ENCODE measurements around the gene HSP90AB1. TPM values are rescaled to one million over a fixed set of nuclear protein-coding genes. Genes with fewer than 3 reads are reported as not detected.

Gene HSP90AB1
- total and polyA plus RNA-seq, 11 donors = 375 to 1,040 (median 857) TPM

DNA sequence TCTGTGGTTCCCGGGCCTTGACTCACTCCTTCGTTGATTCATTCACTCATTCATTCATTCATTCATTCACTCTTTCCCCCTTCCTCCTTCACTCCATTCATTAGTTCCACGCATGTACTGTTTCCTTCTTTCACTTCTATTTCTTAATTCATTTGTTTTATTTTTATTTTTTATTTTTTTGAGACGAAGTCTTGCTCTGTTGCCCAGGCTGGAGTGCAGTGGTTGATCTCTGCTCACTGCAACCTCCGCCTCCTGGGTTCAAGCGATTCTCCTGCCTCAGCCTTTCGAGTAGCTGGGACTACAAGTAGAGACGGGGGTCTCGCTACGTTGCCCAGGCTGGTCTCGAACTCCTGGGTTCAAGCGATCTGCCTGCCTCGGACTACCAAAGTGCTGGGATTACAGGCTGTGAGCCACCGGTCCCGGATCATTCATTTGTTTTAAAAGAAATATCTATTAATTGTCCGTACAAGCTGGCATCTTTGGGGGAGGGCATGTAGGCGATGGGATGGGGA is 18.9 kb downstream of the HSP90AB1 start:
- peak overlapping the region in 10 of 12 donors; percentile 61 to 93 (median 80) for H3K27ac ChIP-seq
- H3K4me1 ChIP-seq = peaks cover 0 to 45% (median 26%) of the 10 kb centered on the region in 12 donors
- H3K4me3 ChIP-seq = peak overlapping the region in 11 of 12 donors; percentile 60 to 96 (median 81)
- H3K27me3 ChIP-seq = peaks cover 0 to 20% (median 12%) of the 10 kb centered on the region in 9 donors
- no peaks in the 10 kb centered on the region for H3K9me3 ChIP-seq
- WGBS, 4 donors = 65 to 69% (median 68%) methylated on average over 17 of the region's 17 CpGs
- ATAC-seq (no peak), DNase-seq (no peak)
- peaks cover 0 to 16% (median 0%) of the 10 kb centered on the region in 9 donors for H3K36me3 ChIP-seq
- intact Hi-C loops (cut with DNase I) = loop anchor here in 7 of 10 donors (5.0 to 10.0 kb wide), 5 partner anchors 37 to 189 kb away; partner anchors contain the start of gene AARS2 (in 1 of the 7)
- no peak for TF ChIP-seq POLR2A (IDR thresholded peaks at IDR 0.05)
- TF ChIP-seq, protein P1, sequence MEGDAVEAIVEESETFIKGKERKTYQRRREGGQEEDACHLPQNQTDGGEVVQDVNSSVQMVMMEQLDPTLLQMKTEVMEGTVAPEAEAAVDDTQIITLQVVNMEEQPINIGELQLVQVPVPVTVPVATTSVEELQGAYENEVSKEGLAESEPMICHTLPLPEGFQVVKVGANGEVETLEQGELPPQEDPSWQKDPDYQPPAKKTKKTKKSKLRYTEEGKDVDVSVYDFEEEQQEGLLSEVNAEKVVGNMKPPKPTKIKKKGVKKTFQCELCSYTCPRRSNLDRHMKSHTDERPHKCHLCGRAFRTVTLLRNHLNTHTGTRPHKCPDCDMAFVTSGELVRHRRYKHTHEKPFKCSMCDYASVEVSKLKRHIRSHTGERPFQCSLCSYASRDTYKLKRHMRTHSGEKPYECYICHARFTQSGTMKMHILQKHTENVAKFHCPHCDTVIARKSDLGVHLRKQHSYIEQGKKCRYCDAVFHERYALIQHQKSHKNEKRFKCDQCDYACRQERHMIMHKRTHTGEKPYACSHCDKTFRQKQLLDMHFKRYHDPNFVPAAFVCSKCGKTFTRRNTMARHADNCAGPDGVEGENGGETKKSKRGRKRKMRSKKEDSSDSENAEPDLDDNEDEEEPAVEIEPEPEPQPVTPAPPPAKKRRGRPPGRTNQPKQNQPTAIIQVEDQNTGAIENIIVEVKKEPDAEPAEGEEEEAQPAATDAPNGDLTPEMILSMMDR (IDR thresholded peaks at IDR 0.05) = no peak

DNA sequence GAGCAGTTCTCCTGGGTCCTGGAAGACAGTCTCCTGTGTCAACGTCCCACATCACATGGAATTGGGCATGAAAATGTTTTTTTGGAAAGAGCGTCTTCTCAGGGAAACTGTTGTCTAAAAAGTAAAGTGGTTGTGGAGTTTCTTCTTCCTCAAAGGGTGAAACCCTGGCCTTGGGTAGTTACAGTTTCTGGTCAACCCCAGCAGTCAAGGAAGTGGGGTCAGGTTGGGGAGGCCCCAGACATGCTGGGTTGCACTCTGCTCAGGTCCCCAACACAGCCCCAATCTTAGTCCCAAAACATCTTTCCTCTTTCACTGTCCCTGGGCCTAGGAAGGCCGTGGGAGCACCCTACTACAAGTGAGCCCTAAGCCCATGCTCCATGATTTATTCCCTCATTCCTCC is 19.4 kb downstream of the HSP90AB1 start:
- intact Hi-C loops (cut with DNase I) = loop anchor here in 7 of 10 donors (5.0 to 10.0 kb wide), 5 partner anchors 36 to 188 kb away; partner anchors contain the start of gene AARS2 (in 1 of the 7)
- Histone ChIP-seq H3K4me3 (no peak overlapping the region), H3K4me1 (peaks cover 0 to 44% (median 26%) of the 10 kb centered on the region in 12 donors), H3K9me3 (no peaks in the 10 kb centered on the region), H3K36me3 (peaks cover 0 to 10% (median 0%) of the 10 kb centered on the region in 9 donors), H3K27ac (peak overlapping the region in 1 of 12 donors; percentile 93), H3K27me3 (peaks cover 0 to 25% (median 15%) of the 10 kb centered on the region in 9 donors)
- no peak for DNase-seq
- WGBS, 4 donors = 72 to 87% (median 75%) methylated on average over 3 of the region's 3 CpGs
- TF ChIP-seq POLR2A (IDR thresholded peaks at IDR 0.05) = no peak
- TF ChIP-seq, protein P1 (IDR thresholded peaks at IDR 0.05) = no peak
- no peak for ATAC-seq

DNA sequence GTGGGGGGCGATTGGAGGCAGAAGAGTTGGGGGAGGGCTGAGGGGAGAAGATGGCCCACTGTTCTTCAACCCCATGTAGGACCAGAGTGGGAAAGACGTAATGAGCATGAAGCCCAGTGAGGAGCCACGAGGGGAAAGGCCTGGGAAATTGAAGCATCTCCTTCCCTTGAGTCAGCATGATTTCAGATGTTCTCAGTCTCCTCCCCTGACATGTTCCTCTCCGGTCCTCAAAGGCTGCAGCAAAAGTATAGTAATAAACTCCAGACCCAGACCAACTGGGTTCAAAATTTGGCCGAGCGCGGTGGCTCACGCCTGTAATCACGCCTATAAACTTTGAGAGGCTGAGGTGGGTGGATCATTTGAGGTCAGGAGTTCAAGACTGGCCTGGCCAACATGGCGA is 20.4 kb downstream of the HSP90AB1 start:
- WGBS, 4 donors = 68 to 72% (median 69%) methylated on average over 10 of the region's 10 CpGs
- DNase-seq = no peak
- H3K27ac ChIP-seq = no peak overlapping the region
- no peak overlapping the region for H3K4me3 ChIP-seq
- peaks cover 0 to 44% (median 25%) of the 10 kb centered on the region in 12 donors for H3K4me1 ChIP-seq
- intact Hi-C loops (cut with DNase I) = loop anchor here in 7 of 10 donors (5.0 to 10.0 kb wide), 5 partner anchors 35 to 188 kb away; partner anchors contain the start of gene AARS2 (in 1 of the 7)
- TF ChIP-seq, protein P1 (IDR thresholded peaks at IDR 0.05) = no peak
- no peak for TF ChIP-seq POLR2A (IDR thresholded peaks at IDR 0.05)
- H3K36me3 ChIP-seq = peaks cover 0 to 1% (median 0%) of the 10 kb centered on the region in 9 donors
- ATAC-seq = no peak
- no peaks in the 10 kb centered on the region for H3K9me3 ChIP-seq
- peaks cover 4 to 34% (median 22%) of the 10 kb centered on the region in 9 donors for H3K27me3 ChIP-seq

DNA sequence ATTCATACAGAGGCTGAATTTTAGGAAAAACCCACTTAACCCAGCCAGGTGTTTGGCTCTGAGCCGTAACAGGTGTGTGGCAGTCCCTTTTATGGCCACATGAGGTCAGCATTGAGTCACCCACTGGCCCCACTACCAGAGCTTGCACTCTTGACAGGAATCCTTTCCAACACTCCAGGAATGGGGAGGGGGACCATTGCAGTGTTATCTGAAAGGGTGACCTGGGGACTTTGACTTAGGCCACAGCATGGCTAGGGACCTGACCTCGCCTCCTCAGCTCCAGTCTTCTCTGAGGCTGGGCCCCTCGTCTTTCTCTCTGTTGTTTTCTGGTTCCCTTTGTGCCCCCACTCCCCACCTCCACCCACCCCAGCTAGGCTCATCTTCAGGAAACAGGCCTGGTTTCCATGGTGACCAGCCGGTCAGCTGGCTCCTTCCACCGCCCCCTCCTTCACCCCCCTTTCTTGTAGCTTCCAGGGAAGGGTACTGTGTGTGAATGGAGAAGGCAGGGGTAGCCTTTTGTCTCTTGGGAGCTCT is 21.3 kb downstream of the HSP90AB1 start:
- H3K4me1 ChIP-seq = peaks cover 0 to 36% (median 17%) of the 10 kb centered on the region in 12 donors
- DNase-seq (no peak), ATAC-seq (no peak)
- H3K36me3 ChIP-seq = no peaks in the 10 kb centered on the region
- 28 to 38% (median 33%) methylated on average over 5 of the region's 5 CpGs for WGBS, 4 donors
- TF ChIP-seq, protein P1 (IDR thresholded peaks at IDR 0.05) = peak; percentile 77 to 95 (median 88)
- no peak for TF ChIP-seq POLR2A (IDR thresholded peaks at IDR 0.05)
- peaks cover 5 to 43% (median 30%) of the 10 kb centered on the region in 9 donors for H3K27me3 ChIP-seq
- H3K9me3 ChIP-seq = no peaks in the 10 kb centered on the region
- H3K27ac ChIP-seq = no peak overlapping the region
- H3K4me3 ChIP-seq = no peak overlapping the region
- intact Hi-C loops (cut with DNase I) = loop anchor here (1.0 to 10.0 kb wide), 8 partner anchors 34 to 187 kb away; partner anchors contain the start of gene AARS2 (in 1 of the 10)

Measured in heart left ventricle (tissue), 16 donors.